GM19463 (cell line): ENCODE measurements around the gene CHSY1.

Experiments
- ATAC-seq: cut with Tn5 transposase; IDR thresholded peaks from one replicate; pipeline ENCODE4 v1.9.1; 2021; ENCODE audit warnings: mild to moderate bottlenecking, moderate library complexity; ENCODE audit not compliant: unreplicated experiment

The CHSY1 gene

DNA sequence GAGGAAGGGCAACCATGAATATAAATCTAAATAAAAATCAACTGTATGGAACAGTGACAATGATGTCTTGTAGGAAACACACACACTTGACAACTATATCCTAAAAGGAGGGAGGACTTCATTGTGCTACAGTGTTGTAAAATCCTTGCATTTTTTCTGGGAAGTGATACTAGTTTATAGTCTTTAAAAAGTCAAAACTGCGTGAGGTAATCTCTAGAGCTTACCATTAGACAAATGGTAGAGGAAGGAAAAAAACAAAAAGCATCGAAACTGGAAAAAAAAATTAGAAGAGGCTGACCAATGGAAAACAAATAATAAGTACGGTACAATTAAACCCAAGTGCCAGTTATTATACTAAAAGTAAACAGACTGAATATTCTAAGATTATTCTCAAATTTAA is 38.7 kb downstream of the CHSY1 start:
- no peak for ATAC-seq

DNA sequence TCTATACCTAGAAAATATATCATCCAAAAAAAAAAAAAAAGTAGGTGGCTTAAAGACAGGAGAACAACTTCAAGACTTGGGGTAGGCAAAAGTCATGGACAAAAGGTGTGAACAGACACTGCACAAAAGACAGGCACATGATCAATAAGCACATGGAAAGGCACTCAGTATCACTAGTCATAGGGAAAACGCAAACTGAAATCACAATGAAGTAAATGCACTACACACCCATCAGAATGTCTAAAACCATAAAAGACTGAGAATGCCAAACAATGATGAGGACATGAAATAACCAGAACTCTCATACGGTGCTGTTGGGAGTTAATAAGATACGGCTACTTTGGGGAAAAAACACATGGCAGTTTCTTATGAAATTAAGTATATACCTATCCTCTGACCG is 40.0 kb downstream of the CHSY1 start:
- ATAC-seq, result no peak

DNA sequence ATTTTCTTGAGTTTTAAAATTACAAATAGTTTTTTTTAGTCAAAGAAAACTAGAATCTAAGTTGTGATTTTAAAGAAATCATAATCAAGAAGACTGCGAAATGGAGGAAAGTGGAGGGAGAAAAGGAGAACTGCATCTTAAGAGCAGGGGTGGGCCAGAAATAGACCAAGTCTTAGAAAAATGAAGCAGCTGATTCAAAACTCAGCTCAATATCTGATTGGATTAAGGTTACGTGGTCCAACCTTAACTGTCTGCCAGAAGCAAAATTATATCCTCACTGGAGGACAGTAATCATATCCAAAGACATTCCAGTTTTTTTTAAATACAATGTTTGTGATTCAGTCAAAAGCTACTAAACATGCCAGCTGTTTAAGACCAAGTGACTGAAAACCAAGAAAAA is 41.4 kb downstream of the CHSY1 start:
- ATAC-seq, result no peak

DNA sequence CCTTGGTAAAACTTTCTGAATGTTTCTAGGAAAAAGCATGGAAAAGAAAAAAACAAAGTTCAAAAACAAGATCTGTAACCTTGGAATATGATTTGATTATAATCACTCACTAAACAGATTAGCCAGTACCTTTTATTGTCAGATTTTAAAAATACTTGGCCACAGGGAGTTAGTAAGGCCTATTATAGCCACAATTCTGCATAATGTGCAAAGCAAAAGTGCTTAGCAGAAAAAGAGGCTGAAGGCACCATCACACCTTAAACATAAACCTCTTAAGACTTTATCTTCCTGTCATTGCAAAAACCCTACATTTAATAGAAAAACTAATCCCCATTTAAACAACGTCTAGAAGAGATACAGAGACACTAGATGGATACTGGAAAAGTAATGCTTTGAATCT is 41.8 kb downstream of the CHSY1 start:
- ATAC-seq, result no peak

DNA sequence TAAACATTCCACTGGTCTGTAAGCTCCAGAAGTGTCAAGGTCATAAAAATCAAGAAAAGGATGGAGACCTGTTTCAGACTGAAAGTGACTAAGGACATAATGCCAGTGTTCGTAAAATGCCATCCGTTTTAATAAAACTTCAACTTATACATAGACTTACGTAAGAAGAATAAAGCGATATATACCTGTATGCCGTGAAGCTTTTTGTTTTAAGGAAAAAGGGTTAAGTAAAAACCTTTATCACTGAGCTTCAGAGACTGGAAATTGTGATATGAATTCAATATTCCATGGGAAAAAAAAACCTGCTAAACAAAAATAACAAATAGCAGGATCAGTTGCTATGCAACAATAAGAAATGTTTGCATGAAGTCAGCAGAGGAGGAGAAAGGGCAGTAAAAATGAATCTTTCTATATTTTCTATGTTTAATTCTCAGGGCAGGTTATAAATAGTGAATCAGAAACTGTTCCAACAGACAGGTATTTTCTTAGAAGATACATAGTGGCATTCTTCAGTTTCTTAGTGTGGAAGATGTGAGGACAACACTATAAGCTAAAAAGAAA is 42.5 kb downstream of the CHSY1 start:
- no peak for ATAC-seq

DNA sequence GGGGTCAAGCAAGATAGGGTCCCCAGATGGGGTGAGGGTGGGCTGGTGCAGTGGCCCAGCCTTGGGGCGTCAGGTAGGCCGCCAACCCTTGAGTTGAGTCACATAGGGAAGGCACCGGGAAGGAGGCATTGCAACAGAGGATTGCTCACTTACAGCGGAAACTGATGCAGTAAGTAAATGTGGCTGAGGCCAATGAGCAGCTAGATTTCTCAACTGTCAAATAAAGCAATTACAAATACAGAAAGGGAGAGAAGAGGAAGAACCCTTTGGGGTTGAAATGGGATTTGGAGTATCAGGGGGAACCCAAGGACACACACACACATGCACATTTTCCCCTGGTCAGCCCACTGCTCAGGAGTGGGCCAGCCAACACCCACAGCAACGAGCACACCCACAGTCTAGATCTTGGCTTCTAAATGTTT is 44.0 kb downstream of the CHSY1 start:
- ATAC-seq, result no peak

DNA sequence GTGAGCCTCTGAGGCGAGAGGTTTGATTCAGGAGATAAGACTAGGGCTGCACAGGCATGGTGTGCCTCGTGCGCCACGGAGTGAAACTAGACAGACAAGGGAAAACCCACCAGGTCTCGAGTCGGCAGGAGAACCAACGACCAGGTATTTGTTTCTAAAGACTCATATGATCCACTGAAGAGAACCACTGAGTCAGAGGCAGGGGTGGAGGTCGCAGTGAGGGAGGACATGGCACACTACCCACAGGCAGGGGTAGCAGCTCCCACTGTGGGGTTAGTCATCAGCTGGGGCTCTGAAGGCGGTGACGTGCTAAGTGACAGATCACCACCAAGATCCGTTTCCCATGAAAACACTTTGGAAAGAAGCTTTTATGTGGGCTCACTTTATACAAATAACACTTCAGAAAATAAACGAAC is 45.7 kb downstream of the CHSY1 start:
- ATAC-seq, result no peak

DNA sequence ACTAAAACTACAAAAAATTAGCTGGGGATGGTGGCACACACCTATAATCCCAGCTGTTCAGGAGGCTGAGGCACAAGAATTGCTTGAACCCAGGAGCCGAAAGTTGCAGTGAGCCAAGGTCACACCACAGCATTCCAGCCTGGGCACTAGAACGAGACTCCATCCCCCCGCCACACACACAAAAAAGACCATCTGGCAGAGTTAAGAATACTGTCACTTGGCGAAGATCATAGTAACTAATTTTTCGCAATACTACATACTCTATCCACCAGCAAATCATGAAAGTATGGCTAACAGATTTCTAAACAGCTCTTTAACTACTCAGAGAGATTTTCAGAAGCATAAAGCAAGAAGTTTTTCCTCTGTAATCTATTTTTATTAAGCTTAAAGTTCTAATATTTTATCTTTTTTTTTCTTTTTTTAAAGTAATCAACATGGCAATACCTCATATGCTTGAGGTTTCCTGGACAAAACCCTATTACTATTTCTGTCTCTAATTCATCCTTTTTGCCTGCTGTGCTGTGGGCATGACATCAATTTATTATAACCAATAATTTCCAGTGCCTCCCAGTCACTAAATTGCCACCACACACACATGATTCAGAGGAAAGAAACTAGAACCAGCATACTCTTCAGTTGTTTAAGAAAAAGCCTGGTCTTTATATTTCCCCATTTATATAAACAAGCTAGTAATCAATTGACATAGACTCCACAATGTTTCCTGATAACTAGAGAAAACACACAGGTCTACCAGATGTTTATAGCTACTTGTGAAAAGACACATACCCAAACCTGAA is 46.9 kb downstream of the CHSY1 start:
- no peak for ATAC-seq

DNA sequence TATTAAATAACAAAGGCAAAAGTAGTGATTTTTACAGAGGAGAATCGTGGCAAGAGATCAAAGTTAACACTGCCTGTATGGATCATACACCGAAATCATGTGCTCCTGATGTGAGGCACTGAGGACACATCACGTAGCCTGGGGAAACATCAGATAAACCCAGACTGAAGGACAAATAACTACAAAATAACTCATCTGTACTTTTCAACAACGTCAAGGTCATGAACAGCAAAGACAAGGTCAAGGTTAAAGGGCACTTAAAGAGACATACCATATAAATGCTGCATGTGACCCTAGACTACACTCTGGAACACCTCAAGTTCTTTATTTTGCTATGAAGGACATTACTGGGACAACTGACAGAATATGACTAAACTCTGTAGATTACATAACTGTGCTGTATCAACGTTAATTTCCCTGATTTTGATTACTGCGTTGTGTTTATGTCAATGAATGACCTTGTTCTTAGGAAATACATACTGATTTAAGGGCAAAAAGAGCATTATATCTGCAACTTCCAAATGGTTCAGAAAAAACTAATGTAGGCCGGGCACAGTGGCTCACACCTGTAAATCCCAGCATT is 48.1 kb downstream of the CHSY1 start:
- ATAC-seq, result no peak

DNA sequence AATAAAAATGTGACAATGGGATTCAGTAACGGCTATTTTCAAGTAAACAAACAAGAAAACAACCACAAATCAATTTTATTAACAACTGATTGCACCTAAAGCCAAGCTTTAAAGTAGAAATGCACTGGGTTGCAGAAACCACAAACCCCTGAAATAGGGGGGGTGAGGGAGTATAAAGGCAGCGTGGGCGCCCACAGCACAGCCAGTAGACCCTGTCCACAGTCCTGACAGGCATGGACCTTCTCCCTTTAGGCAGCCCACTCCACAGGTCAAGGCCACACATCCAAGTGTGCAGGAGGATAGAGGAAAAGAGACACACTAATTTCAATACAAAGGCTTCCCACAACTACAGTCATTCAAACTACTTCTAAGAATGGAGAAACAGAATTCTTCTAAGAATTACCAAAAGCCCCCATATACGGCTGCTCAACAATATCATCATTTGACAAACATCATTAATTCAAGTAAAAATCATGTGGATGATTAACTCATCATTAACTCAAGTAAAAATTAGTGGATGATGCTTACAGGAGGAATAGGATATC is 48.7 kb downstream of the CHSY1 start:
- no peak for ATAC-seq

DNA sequence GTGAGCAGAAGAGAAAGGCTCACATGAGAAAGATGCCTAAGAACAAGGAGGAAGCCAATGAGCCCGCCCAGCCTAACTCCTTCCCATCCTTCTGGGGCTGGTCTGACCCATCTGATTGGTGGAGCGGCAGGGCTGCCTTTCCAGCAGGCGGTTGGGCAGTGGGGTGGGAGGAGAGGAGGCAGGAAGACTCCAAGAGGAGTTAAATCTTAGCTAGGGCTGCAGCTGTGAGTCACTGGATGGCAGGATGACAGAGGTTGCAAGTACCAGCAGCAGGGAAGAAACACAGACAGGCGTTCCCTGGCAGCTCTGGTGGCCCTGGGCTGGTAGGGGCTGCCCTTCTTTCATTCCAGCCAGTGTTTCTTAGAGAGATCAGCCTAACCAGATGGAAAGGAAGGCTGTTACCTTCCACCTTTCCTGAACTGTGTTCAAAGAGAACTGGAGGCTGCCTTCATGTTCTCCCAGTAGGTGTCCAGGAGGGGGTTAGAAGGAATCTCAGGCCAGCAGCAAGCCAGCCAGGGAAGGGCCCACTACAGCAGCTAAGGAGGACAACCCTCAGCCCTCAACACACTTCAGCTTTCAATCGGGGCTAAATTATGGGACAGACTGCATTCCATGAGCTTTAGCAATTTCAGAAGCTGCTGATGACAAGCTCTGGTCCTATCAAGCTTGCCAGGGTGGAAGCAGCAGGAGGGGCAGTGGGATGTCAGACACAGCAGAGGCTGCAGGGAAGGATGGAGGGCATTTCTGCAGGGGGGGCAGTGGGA is 50.3 kb downstream of the CHSY1 start:
- ATAC-seq, result no peak

DNA sequence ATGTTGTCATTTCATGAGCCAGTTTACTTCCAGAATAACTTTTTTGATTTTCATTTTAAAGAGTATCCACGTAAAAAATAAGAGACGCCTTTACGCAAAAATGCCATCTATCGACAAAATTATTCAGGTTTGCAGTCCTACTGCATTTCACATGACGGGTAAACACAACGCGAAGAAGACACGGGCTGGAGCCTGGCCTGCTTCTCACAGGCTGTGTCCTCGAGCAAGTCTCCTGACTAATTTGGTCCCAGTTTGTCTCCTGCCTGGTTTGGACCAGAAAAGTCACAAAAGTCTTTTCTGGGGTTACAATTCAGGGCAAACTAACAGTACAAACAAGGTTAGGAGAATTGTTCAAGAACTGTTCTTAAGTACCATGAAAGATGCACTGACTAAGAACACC is 51.7 kb downstream of the CHSY1 start:
- ATAC-seq, result no peak

DNA sequence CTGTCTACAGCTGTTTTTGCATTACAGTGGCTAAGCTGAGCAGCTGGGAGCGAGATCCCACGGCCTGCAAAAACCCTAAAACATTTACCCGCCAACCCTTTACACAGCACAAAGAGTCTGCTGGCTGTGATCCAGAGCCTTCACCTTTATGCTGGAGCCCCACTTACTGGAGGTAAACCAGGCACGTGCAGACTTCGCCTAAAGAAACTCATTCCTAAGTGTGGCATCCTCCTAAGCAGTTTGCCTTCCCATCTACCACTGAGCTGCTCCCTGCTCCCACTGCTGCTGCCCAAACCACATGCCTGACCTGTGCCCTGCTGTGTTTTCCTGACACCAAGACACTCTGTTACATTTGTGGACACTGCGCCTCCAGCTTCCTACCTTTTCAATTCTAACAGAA is 53.0 kb downstream of the CHSY1 start:
- ATAC-seq, result no peak

DNA sequence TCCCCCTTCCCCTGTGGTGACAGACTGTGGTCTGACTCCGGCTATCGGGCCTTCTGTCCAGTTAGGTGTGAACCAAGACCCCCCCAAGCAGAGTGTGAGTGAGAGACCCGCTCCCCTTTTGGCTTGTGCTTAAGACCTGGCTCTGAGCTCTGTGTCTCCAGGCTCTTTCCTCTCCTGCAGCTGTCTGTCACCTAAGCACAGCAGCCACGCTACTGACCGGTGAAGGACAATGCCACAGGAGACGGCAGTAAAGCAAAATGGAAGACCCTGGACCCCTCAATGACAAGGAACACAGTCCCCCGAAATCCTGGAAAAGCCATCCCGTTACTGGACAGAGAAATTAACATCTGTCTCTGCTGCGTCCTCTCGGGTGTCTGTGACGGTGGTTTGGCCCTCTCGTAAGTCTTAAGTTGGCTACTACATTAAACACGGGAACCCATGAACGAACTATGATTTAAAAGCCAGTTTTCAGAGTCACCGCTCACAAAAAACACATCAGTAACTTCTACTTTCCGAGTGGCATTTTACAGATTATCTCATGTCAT is 53.7 kb downstream of the CHSY1 start:
- ATAC-seq, result no peak

DNA sequence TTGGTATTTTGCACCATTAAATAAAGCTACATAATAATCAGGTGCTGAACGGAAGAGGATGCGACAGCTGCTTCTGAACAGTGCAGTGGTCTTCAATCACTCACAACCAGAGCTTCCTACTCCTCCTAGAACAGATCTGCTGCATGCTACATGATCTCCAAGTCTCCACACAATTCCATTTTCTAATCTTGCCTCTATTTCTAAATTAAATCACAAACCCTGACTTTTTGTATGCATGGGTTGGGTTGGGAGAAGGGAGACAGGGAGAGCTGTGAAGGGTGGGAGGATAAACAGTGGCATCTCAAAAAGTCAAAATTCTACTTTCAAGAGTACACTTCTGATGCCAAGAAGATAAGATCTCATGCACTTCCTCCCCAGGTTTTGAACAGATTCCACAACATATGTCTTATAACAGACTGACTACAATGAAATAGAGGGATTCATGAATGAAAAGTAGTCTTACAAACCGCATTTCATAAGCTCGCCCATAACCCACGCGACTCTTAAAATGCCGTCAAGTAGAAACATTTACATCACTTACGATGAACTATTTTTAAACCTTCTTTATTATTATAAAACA is 57.2 kb downstream of the CHSY1 start:
- no peak for ATAC-seq

DNA sequence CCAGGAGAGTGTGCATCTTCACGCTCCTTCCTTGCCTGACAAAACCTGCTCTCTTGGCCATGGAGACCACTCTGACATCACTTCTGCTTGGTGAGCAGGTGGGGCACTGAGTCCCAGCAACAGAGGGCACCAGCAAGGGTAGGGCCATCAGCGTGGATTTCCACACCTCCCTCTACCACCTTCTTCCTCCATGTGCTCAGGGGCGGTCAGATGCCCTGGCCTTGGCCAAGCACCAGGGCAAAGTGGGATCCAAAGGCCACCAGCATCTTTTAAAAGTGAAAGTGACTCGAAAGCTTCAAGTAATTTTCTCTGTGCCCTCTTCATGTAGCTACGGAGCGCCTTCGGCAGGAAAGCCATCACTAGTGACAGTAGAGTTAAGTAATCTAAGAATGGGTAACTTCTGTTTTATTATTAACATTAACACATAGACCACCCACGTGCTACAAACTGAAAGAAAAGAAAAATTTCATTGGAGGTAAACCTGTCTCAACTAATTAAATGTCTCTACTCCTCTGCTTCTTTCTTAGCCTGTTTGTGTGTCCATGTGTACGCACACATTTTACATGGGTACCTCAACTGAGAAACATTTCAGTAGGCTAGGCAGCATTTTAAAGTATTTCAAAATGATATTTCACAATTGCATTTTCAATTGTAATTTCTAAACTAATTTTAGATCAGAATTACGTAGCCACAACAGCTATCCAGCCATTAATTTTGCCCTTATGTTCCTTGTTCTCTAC is 57.9 kb downstream of the CHSY1 start:
- ATAC-seq, result no peak

DNA sequence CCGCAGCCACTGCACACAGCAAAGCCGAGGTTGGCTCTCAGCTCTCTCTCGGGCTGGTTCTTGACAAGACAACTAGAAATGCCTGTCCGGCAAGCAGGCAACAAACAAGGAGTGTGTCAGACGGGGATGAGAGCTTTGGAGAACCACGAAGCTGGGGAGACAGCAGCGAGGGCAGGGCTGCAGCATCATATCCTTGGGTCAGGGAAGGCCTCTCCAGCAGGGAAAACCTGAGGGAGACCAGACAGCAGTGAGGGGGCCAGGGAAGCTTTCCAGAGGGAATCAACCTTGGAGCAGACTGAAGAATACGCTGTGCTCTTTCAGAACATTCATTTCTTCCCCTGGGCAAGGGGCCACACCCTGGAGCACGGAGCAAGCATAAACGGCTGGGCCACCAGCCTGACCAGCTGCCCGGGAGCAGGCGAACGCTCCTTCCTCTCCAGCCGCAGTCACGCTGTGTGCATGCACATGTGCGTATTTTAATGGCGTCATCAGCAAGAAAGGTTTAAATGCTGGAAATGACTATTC is 58.7 kb downstream of the CHSY1 start:
- ATAC-seq, result no peak

DNA sequence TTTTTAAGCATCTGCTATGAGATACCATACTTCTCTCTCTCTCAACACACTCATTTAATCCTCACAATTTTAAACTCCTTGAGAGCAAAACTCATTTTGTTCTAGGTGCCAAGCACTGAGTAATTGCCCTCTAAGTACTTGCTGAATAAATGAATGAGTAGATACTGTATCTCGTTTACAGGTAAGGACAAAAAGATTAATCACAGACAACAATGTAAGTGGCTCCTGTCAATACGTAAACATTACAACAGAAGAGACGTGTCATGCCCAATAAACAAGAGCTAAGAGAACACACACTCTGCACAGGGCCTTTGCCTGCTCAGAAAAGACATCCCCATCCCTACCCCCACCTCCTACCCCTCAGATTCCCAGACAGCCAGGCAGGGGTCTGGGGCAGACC is 59.8 kb downstream of the CHSY1 start:
- no peak for ATAC-seq

DNA sequence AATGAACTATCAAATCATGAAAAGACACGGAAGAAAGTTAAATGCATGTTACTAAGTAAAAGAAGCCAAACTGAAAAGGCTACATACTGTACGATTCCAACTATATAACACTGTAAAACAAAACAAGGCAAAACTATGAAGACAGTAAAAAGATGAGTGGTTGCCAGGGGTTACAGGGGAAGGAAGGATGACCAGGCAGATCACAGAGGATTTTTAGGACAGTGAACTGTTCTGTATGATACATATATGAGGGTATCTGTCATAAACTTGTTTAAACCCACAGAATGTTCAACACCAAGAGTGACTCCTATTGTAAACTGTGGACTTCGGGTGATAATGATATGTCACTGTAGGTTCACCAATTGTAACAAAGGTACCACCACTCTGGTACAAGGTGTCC is 60.6 kb downstream of the CHSY1 start:
- ATAC-seq, result no peak

DNA sequence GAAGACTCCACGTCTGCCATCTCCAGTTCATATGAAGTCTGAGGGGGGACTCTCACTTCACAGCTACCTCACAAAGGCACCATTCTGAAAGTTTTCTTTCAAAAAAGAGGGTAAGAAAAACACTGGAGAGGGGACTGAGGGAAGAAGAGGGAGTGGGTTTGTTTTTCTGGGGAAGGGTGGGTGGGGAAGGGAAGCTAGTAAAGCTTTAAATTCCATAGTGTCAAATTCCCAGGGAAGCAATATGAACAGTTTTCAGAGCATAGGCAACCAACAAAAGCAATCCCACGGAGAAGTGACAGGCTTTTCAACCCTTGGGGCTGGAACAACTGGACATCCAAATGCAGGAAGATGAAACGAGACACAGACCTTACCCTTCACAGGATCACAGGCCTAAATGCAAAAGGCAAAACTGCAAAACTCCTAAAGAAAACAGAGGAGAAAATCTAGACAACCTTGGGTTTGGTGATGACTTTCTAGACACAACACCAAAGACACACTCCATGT is 61.7 kb downstream of the CHSY1 start:
- no peak for ATAC-seq
